GM23248 (cell line): Measurements from ENCODE around the gene PARD3B.

Source experiments
- EZH2 ChIP-seq: fragments of 200-600 bp; sonication (generic); IDR thresholded peaks from 2 replicates; pipeline ENCODE4 v1.6.1; 2018; ENCODE audit warnings: antibody characterized with exemption, mild to moderate bottlenecking; ENCODE audit not compliant: insufficient read depth, poor library complexity, severe bottlenecking
- EZH2phosphoT487 ChIP-seq: fragments of 200-600 bp; sonication (generic); IDR thresholded peaks from 2 replicates; pipeline ENCODE4 v1.6.1; 2018; ENCODE audit warnings: antibody characterized with exemption, moderate library complexity, mild to moderate bottlenecking, low read depth; ENCODE audit not compliant: insufficient read depth

GRCh38 chr2:204650611-204651010, 105.3 kb downstream of the PARD3B start:
- TF ChIP-seq EZH2 (no peak), EZH2phosphoT487 (no peak)
